Psoas muscle (tissue), 8 donors: ENCODE measurements around the gene SLC25A20. TPM values are rescaled to one million over a fixed set of nuclear protein-coding genes. Genes with fewer than 3 reads are reported as not detected.
A peak's percentile ranks its signal among the peaks of the same experiment; 100 is the strongest.

Source experiments
- ATAC-seq, 4 donors: fragments of 200-7000 bp; cut with Tn5 transposase; one replicate each; pipeline ENCODE4 v1.9.1; 2020; ENCODE audit warnings: moderate library complexity in 3 of 4, mild to moderate bottlenecking in 2 of 4
- DNase-seq, 2 donors: peaks; one replicate each; pipeline ENCODE4 v3.0.0-alpha.2; 2020
- H3K27ac ChIP-seq: fragments of 200-600 bp; one replicate; pipeline ENCODE4 v1.8.0; 2022
- H3K27me3 ChIP-seq, 3 donors: fragments of 200-600 bp in 1 of 3; one replicate each; pipeline versions ENCODE4 v1.6.1 to v1.8.0; 2013 to 2022; ENCODE audit warnings: low read length in 2 of 3, mild to moderate bottlenecking in 2 of 3, moderate library complexity in 1 of 3; ENCODE audit not compliant: insufficient read depth in 3 of 3
- H3K36me3 ChIP-seq, 2 donors: fragments of 200-600 bp in 1 of 2; one replicate each; pipeline versions ENCODE4 v1.6.1 to v1.8.0; 2013 to 2022; ENCODE audit warnings: low read depth in 1 of 2, mild to moderate bottlenecking in 1 of 2, moderate library complexity in 1 of 2; ENCODE audit not compliant: insufficient read depth in 1 of 2
- H3K4me1 ChIP-seq: fragments of 200-600 bp; one replicate; pipeline ENCODE4 v1.8.0; 2022
- H3K4me3 ChIP-seq: fragments of 200-600 bp; one replicate; pipeline ENCODE4 v1.8.0; 2022; ENCODE audit warnings: mild to moderate bottlenecking
- H3K9me3 ChIP-seq: fragments of 200-600 bp; one replicate; pipeline ENCODE4 v1.8.0; 2022
- CTCF ChIP-seq: fragments of 200-600 bp; IDR thresholded peaks from one replicate; pipeline ENCODE4 v1.8.0; 2022; ENCODE audit warnings: antibody characterized with exemption
- WGBS, 3 donors: extraction: QIAGEN DNeasy Blood & Tissue Kit; methylation state at CpG; one replicate each; pipeline versions ENCODE4 v1.1.6 to v1.1.7; 2013; 5-methylcytosine and 5-hydroxymethylcytosine counted together
- intact Hi-C, 2 donors: fragments of 100-400 bp; cut with DNase I; formaldehyde crosslinking; loops; one replicate each; pipeline versions ENCODE4 v1.11.0 to v1.14.2; 2022
- polyA plus RNA-seq, 3 donors: library from polyadenylated mRNA; stranded (reverse); fragments of 200-250 nt; gene quantifications; one replicate each; pipeline ENCODE4 v1.2.3, GENCODE V29; 2013
- total RNA-seq, 4 donors: library from RNA; stranded (reverse); fragmentation: NEBNext Ultra II Directional in 2 of 4; extraction: Animal tissue kit (Norgen Biotek cat#: 25700) in 2 of 4; gene quantifications; one replicate each; pipeline versions ENCODE4 v1.2.1 to v1.2.4, GENCODE V29; 2021 to 2023
- donor health status: healthy with polysubstance abuse.
- donor health status: DM: no; HTN: no; CAD: no; lungs with moderate emphysema.
- donor health status: Bipolar disorder and iron deficiency.
- donor health status: healthy.
- donor health status: DM: yes; HTN: yes; CAD: no.
- donor health status: DM: no; HTN: no; CAD: no.
- donor health status: DM: no; HTN: no; CAD: no.
- donor health status: DM: yes; HTN: yes; CAD: no.

The SLC25A20 gene
- total and polyA plus RNA-seq, 7 donors = 31.3 to 94.8 (median 48.5) TPM

DNA sequence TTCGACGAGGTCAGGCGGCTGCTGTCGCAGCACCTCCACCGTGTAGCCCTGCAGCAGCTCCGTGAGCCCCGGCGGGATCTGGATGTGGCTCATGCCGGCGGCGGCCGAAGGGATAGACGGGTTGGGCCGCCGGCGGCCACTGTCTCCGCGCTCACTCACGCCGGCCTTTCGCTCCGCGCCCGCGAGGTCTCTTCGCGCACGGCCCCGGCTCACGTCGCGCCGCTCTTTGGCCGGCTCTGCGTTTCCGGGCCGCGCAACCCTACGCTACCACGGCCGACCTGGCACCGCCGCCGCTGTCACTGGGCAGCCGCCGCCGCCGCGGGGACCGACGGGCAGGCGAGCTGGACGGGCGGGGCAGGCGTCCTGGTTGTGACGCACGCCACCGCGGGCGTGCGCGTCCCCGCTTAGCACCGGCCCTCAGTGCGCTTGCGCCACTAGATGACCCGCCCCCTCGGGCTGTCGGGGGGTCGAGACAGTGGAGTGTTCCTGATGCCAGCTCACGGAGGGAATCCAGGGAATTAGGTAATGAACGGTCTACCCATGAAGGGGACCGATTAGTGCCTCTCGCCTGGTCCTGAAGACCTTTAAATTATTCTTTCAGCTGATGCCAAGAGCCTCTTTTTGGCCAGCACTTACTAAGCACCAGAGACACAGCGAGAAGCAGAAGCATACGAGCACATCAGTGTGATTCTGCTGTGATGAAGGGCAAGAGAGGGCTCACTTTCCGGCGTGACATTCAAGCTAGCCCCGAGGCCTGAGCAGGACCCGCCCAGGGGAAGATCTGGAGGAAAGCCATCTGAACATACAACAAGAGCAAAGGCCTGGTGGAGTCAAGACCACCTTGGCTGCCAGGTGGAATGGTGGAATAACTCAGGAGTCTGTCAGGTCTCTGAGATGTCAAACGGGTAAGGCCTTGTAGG lies 50.9 kb downstream of the SLC25A20 start, which contains the start of gene PRKAR2A:
Gene PRKAR2A, minus strand, starts transcription at position 371 of the 920 bp plus-strand sequence. Its CDS starts 278 bp downstream, at position 93.
- H3K27me3 ChIP-seq = no peaks in the 10 kb centered on the region
- TF ChIP-seq CTCF = no peak
- H3K9me3 ChIP-seq = no peaks in the 10 kb centered on the region
- 1 to 4% (median 2%) methylated on average over 28 to 81 of the region's 81 CpGs for WGBS, 3 donors
- DNase-seq = peak; percentile 93 to 96
- peaks cover 13% of the 10 kb centered on the region for H3K4me1 ChIP-seq
- peak; percentile 92 to 96 (median 93) for ATAC-seq
- intact Hi-C loops = loop anchor here in 1 of 2 donors (5.0 kb wide), 2 partner anchors 50 kb away; partner anchors contain the start of gene SLC25A20
- H3K4me3 ChIP-seq = peak within 1 kb of the TSS; percentile 91
- no peaks in the 10 kb centered on the region for H3K36me3 ChIP-seq
- H3K27ac ChIP-seq = peak within 1 kb of the TSS; percentile 99

DNA sequence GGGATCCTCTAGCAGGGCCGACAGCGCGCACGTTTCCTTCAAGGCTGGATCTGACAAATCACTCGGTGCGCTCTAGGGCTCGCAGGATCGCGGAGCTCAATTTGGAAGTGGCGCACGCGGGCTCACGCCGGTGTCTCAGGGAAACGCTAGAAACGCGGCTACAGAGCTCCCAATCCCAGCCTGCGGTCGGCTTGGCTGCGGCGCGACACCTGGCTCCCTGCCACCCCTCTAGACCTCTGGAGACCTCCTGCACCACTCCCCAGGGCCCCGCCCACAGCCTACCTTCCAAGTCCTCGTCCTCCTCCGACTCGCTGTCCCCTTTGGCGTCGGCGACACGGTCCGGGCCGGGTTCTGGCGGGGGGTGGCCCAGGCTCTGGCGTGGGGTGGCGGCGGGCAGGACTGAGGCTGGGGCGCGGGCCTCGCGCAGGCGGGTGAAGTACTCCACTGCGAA lies 51.6 kb downstream of the SLC25A20 start:
- peak overlapping the region; percentile 91 for H3K4me3 ChIP-seq
- H3K27me3 ChIP-seq = no peaks in the 10 kb centered on the region
- H3K9me3 ChIP-seq = no peaks in the 10 kb centered on the region
- ATAC-seq = peak; percentile 82 to 87 (median 84)
- DNase-seq = peak; percentile 88 to 94
- peak overlapping the region; percentile 99 for H3K27ac ChIP-seq
- no peaks in the 10 kb centered on the region for H3K36me3 ChIP-seq
- TF ChIP-seq CTCF = no peak
- intact Hi-C loops = loop anchor here in 1 of 2 donors (5.0 kb wide), 2 partner anchors 50 kb away; partner anchors contain the start of gene SLC25A20
- peaks cover 13% of the 10 kb centered on the region for H3K4me1 ChIP-seq
- WGBS, 3 donors = 0 to 1% (median 0%) methylated on average over 36 to 42 of the region's 42 CpGs

DNA sequence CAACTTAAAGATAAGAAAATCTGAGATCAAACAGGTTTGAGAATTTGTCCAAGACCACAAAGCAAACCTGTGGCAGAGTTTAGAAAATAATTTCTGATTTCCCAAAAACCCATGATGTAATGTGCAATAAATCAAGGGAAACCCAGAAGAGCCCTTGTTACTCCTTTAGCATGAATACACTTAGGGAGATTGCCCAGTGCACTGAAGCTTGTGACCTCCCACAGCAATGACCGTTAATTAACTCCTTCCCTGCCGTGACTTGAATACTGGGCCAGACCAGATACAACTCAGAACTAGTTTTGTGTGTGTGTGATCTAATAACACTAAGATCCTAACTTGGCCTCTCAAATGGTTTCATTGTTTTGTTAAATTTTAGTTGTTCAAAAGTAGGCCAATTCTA lies 53.5 kb downstream of the SLC25A20 start:
- peaks cover 13% of the 10 kb centered on the region for H3K4me1 ChIP-seq
- ATAC-seq = no peak
- intact Hi-C loops = loop anchor here in 1 of 2 donors (5.0 kb wide), 2 partner anchors 48 to 52 kb away; partner anchors contain the start of gene SLC25A20
- H3K27me3 ChIP-seq = no peaks in the 10 kb centered on the region
- TF ChIP-seq CTCF = no peak
- no peaks in the 10 kb centered on the region for H3K36me3 ChIP-seq
- no peak for DNase-seq
- H3K27ac ChIP-seq = peak overlapping the region; percentile 99
- WGBS, 3 donors = 14 to 27% (median 23%) methylated on average over 2 of the region's 2 CpGs
- H3K9me3 ChIP-seq = no peaks in the 10 kb centered on the region
- H3K4me3 ChIP-seq = peak overlapping the region; percentile 91

- WGBS, 3 donors = 67 to 78% (median 69%) methylated on average over 2 of the region's 2 CpGs
- no peak for DNase-seq
- H3K9me3 ChIP-seq = no peaks in the 10 kb centered on the region
- no peak overlapping the region for H3K27ac ChIP-seq
- H3K36me3 ChIP-seq = peaks cover 0 to 6% of the 10 kb centered on the region in 2 donors
- no peak for ATAC-seq
- no peaks in the 10 kb centered on the region for H3K27me3 ChIP-seq
- peaks cover 10% of the 10 kb centered on the region for H3K4me1 ChIP-seq
- H3K4me3 ChIP-seq = no peak overlapping the region
- TF ChIP-seq CTCF = no peak
- intact Hi-C loops = no loop called here
These were observed 61.5 kb downstream of the SLC25A20 start for GRCh38 chr3:48837163-48837562.
